H1 (cell line): ENCODE data around the gene PAGE4. TPM values are rescaled to one million over a fixed set of nuclear protein-coding genes. Genes with fewer than 3 reads are reported as not detected.

Experiments
- CTCF ChIA-PET: fragments of 300-600 bp; sonication (Branson Sonifier 250); formaldehyde crosslinking; loops from one replicate; lab custom pipeline; 2021; ENCODE audit not compliant: partially characterized antibody; lab: Charles Lee
- POLR2A ChIA-PET: fragments of 300-600 bp; sonication (Branson Sonifier 250); formaldehyde crosslinking; loops from one replicate; lab custom pipeline; 2021; ENCODE audit warnings: inconsistent platforms; ENCODE audit not compliant: partially characterized antibody; lab: Charles Lee
- DNase-seq, 2 experiments: peaks; one replicate each; pipeline versions ENCODE4 v3.0.0 to v3.0.0-alpha.2; 2010 to 2022; ENCODE audit warnings: low spot score in 2 of 2, low read depth in 1 of 2, mixed read lengths in 1 of 2
- FAIRE-seq: peaks from 2 replicates; lab custom pipeline; 2011; peaks lifted over from hg19 to GRCh38; lab: Jason Lieb, UNC
- H2AFZ ChIP-seq: 2 replicates; pipeline ENCODE4 v1.8.1; 2012; ENCODE audit warnings: low read length, inconsistent platforms
- H2AK5ac ChIP-seq: 2 replicates; pipeline ENCODE4 v1.6.1; 2013; ENCODE audit warnings: low read depth, low read length
- H2BK120ac ChIP-seq: replicated peaks from 2 replicates; pipeline ENCODE3; 2013; ENCODE audit warnings: low read depth, low read length, inconsistent platforms
- H2BK12ac ChIP-seq: 2 replicates; pipeline ENCODE4 v1.6.1; 2013; ENCODE audit warnings: low read depth, low read length
- H2BK15ac ChIP-seq: 2 replicates; pipeline ENCODE4 v1.6.1; 2013; ENCODE audit warnings: low read length
- H2BK20ac ChIP-seq: 2 replicates; pipeline ENCODE4 v1.6.1; 2013; ENCODE audit warnings: low read length
- H2BK5ac ChIP-seq: 2 replicates; pipeline ENCODE4 v1.6.1; 2013; ENCODE audit warnings: low read depth, low read length
- H3K14ac ChIP-seq: 2 replicates; pipeline ENCODE4 v1.6.1; 2013; ENCODE audit warnings: inconsistent platforms; ENCODE audit not compliant: insufficient read length
- H3K18ac ChIP-seq: 2 replicates; pipeline ENCODE4 v1.6.1; 2013; ENCODE audit warnings: low read length; ENCODE audit errors: extremely low read depth
- H3K23ac ChIP-seq: 2 replicates; pipeline ENCODE4 v1.6.1; 2013; ENCODE audit warnings: inconsistent platforms; ENCODE audit not compliant: insufficient read length
- H3K23me2 ChIP-seq: 2 replicates; pipeline ENCODE4 v1.6.1; 2013; ENCODE audit warnings: low read depth, low read length
- H3K27ac ChIP-seq: 2 replicates; pipeline ENCODE4 v1.6.1; 2011; ENCODE audit warnings: low read depth, low read length, inconsistent platforms
- H3K27me3 ChIP-seq, 4 experiments: replicated peaks in 1 of 4; 1 replicate in 1 of 4; 2 replicates in 3 of 4; pipeline versions ENCODE4 v1.6.1 to v1.8.1; 2011 to 2013; ENCODE audit warnings: low read length in 3 of 4, mild to moderate bottlenecking in 3 of 4, inconsistent platforms in 2 of 4, mixed read lengths in 2 of 4, moderate library complexity in 1 of 4; ENCODE audit not compliant: control insufficient read depth in 3 of 4, insufficient read depth in 3 of 4; ENCODE audit errors: extremely low read depth in 1 of 4
- H3K36me3 ChIP-seq, 4 experiments: 2 replicates each; pipeline versions ENCODE4 v1.6.1 to v1.8.1; 2011 to 2013; ENCODE audit warnings: mild to moderate bottlenecking in 4 of 4, low read length in 3 of 4, moderate library complexity in 2 of 4, control low read depth in 1 of 4, inconsistent platforms in 1 of 4; ENCODE audit not compliant: insufficient read depth in 4 of 4, control insufficient read depth in 2 of 4
- H3K4ac ChIP-seq: replicated peaks from 2 replicates; pipeline ENCODE3; 2013; ENCODE audit warnings: low read length, low read depth, mixed read lengths, inconsistent platforms; ENCODE audit not compliant: insufficient read length
- H3K4me1 ChIP-seq, 4 experiments: replicated peaks in 1 of 4; 1 replicate in 1 of 4; 2 replicates in 3 of 4; pipeline versions ENCODE4 v1.6.1 to v1.8.1; 2011 to 2013; ENCODE audit warnings: low read length in 3 of 4, inconsistent platforms in 2 of 4, mixed read lengths in 1 of 4; ENCODE audit not compliant: insufficient read depth in 4 of 4, control insufficient read depth in 3 of 4
- H3K4me2 ChIP-seq, 2 experiments: 2 replicates each; pipeline versions ENCODE4 v1.6.1 to v1.8.1; 2011 to 2013; ENCODE audit warnings: low read depth in 2 of 2, low read length in 2 of 2, control low read depth in 1 of 2, inconsistent platforms in 1 of 2, mild to moderate bottlenecking in 1 of 2; ENCODE audit not compliant: insufficient read depth in 1 of 2
- H3K4me3 ChIP-seq, 4 experiments: fragments of 200-600, 300-600 bp in 1 of 4; sonication (generic), shearing (Covaris generic), sonication (Bioruptor Twin) in 1 of 4; 2 replicates each; pipeline versions ENCODE4 v1.5.1 to v1.8.1; 2011 to 2016; ENCODE audit warnings: low read length in 4 of 4, low read depth in 3 of 4, control low read depth in 2 of 4, inconsistent platforms in 2 of 4, mild to moderate bottlenecking in 2 of 4, mixed read lengths in 1 of 4, moderate library complexity in 1 of 4; ENCODE audit not compliant: insufficient read depth in 2 of 4; ENCODE audit errors: extremely low read depth in 1 of 4
- H3K56ac ChIP-seq: replicated peaks from 2 replicates; pipeline ENCODE3; 2013; ENCODE audit warnings: low read depth, mild to moderate bottlenecking, mixed read lengths, low read length, inconsistent platforms; ENCODE audit not compliant: insufficient read length
- H3K79me1 ChIP-seq: 2 replicates; pipeline ENCODE4 v1.6.1; 2013; ENCODE audit warnings: low read depth, low read length, control low read depth
- H3K79me2 ChIP-seq, 2 experiments: 2 replicates each; pipeline versions ENCODE4 v1.6.1 to v1.8.1; 2012 to 2013; ENCODE audit warnings: low read length in 2 of 2, mild to moderate bottlenecking in 2 of 2, inconsistent platforms in 1 of 2; ENCODE audit not compliant: insufficient read depth in 2 of 2, control insufficient read depth in 1 of 2
- H3K9ac ChIP-seq, 4 experiments: replicated peaks in 1 of 4; 1 replicate in 1 of 4; 2 replicates in 3 of 4; pipeline versions ENCODE4 v1.6.1 to v1.8.1; 2011 to 2013; ENCODE audit warnings: low read depth in 3 of 4, low read length in 3 of 4, control low read depth in 2 of 4, mild to moderate bottlenecking in 2 of 4, moderate library complexity in 2 of 4, inconsistent platforms in 1 of 4; ENCODE audit errors: extremely low read depth in 1 of 4
- H3K9me3 ChIP-seq, 2 experiments: 2 replicates each; pipeline versions ENCODE4 v1.6.1 to v1.8.1; 2012 to 2013; ENCODE audit warnings: mild to moderate bottlenecking in 2 of 2, moderate library complexity in 2 of 2, control low read depth in 1 of 2, inconsistent platforms in 1 of 2, low read depth in 1 of 2, low read length in 1 of 2, mixed read lengths in 1 of 2; ENCODE audit not compliant: insufficient read depth in 2 of 2
- H4K20me1 ChIP-seq, 2 experiments: replicated peaks in 1 of 2; 2 replicates each; pipeline versions ENCODE3 to v1.8.1; 2011 to 2013; ENCODE audit warnings: inconsistent platforms in 2 of 2, low read length in 2 of 2, mild to moderate bottlenecking in 1 of 2; ENCODE audit not compliant: insufficient read depth in 2 of 2, control insufficient read depth in 1 of 2
- H4K5ac ChIP-seq: 2 replicates; pipeline ENCODE4 v1.6.1; 2013; ENCODE audit warnings: low read length, low read depth, mixed read lengths, inconsistent platforms; ENCODE audit not compliant: insufficient read length
- H4K8ac ChIP-seq: 2 replicates; pipeline ENCODE4 v1.8.0; 2013; ENCODE audit warnings: mild to moderate bottlenecking, moderate library complexity, low read length, inconsistent platforms; ENCODE audit not compliant: insufficient read depth; ENCODE audit errors: extremely low read depth
- H4K91ac ChIP-seq: replicated peaks from 2 replicates; pipeline ENCODE3; 2013; ENCODE audit warnings: low read length, mixed read lengths, inconsistent platforms; ENCODE audit not compliant: insufficient read length
- BCL11A ChIP-seq, 2 experiments: IDR thresholded peaks; one replicate each; pipeline ENCODE4 v1.6.1; 2011; ENCODE audit warnings: low read depth in 2 of 2, low read length in 2 of 2, mild to moderate bottlenecking in 2 of 2
- GTF2F1 ChIP-seq: IDR thresholded peaks from 2 replicates; pipeline ENCODE4 v1.6.1; 2012; ENCODE audit warnings: low read depth, low read length, improper control_type of control experiment, borderline replicate concordance
- HDAC2 ChIP-seq, 2 experiments: fragments of 300-600 bp in 1 of 2; sonication (generic) in 1 of 2; IDR thresholded peaks; 2 replicates each; pipeline ENCODE4 v1.6.1; 2011 to 2012; ENCODE audit warnings: low read depth in 2 of 2, low read length in 2 of 2, mild to moderate bottlenecking in 2 of 2, moderate library complexity in 2 of 2, borderline replicate concordance in 1 of 2, inconsistent platforms in 1 of 2
- MAFK ChIP-seq: IDR thresholded peaks from 2 replicates; pipeline ENCODE4 v1.6.1; 2012; ENCODE audit warnings: low read depth, mild to moderate bottlenecking, improper control_type of control experiment, low read length
- POLR2A ChIP-seq, 2 experiments: IDR thresholded peaks; 1 replicate in 1 of 2; 2 replicates in 1 of 2; pipeline ENCODE4 v1.6.1; 2011; ENCODE audit warnings: low read depth in 2 of 2, low read length in 2 of 2, mild to moderate bottlenecking in 2 of 2; ENCODE audit errors: control extremely low read depth in 1 of 2
- POU5F1 ChIP-seq: IDR thresholded peaks from 2 replicates; pipeline ENCODE4 v1.6.1; 2011; ENCODE audit warnings: low read depth, mild to moderate bottlenecking, low read length, moderate library complexity
- RAD21 ChIP-seq, 2 experiments: IDR thresholded peaks in 1 of 2; conservative IDR thresholded peaks in 1 of 2; 2 replicates each; pipeline ENCODE4 v1.6.1; 2011; ENCODE audit warnings: low read depth in 2 of 2, low read length in 2 of 2, improper control_type of control experiment in 1 of 2, inconsistent platforms in 1 of 2, mild to moderate bottlenecking in 1 of 2, moderate library complexity in 1 of 2
- SIN3A ChIP-seq, 2 experiments: IDR thresholded peaks in 1 of 2; conservative IDR thresholded peaks in 1 of 2; 2 replicates each; pipeline ENCODE4 v1.6.1; 2011 to 2012; ENCODE audit warnings: low read length in 2 of 2, improper control_type of control experiment in 1 of 2, low read depth in 1 of 2, mild to moderate bottlenecking in 1 of 2
- SIRT6 ChIP-seq: IDR thresholded peaks from one replicate; pipeline ENCODE4 v1.7.1; 2012; ENCODE audit warnings: low read length, inconsistent platforms
- SP1 ChIP-seq: IDR thresholded peaks from 2 replicates; pipeline ENCODE4 v1.6.1; 2011; ENCODE audit warnings: low read depth, low read length
- USF2 ChIP-seq: IDR thresholded peaks from 2 replicates; pipeline ENCODE4 v1.6.1; 2011; ENCODE audit warnings: low read length, improper control_type of control experiment
- ZNF274 ChIP-seq: IDR thresholded peaks from 2 replicates; pipeline ENCODE4 v1.7.0; 2012; ENCODE audit warnings: low read length, borderline replicate concordance; ENCODE audit errors: extremely low read depth
- WGBS, 2 experiments: shearing (Covaris generic) in 1 of 2; methylation state at CpG; one replicate each; pipeline versions ENCODE4 v1.1.6 to v1.1.7; 2013 to 2015; ENCODE audit warnings: low lambda C conversion rate in 2 of 2, mixed read lengths in 2 of 2, inconsistent platforms in 1 of 2, low coverage in 1 of 2, missing lambda C conversion rate in 1 of 2; ENCODE audit not compliant: insufficient replicate concordance in 2 of 2, insufficient coverage in 1 of 2, insufficient read length in 1 of 2; ENCODE audit errors: extremely low coverage in 1 of 2, missing lambda C conversion rate in 1 of 2; 5-methylcytosine and 5-hydroxymethylcytosine counted together
- polyA plus RNA-seq, 7 experiments: library from polyadenylated mRNA; depleted of rRNA in 3 of 7; stranded (reverse) in 5 of 7; unstranded in 2 of 7; fragments of >200 nt in 5 of 7; fragments of 200-250 nt in 2 of 7; gene quantifications; 1 replicate in 5 of 7; 2 replicates in 1 of 7; 4 replicates in 1 of 7; pipeline versions ENCODE4 v1.2.1 to v1.2.3, GENCODE V29; 2011 to 2013; ENCODE audit warnings: missing spikeins in 2 of 7, mixed read lengths in 2 of 7
- total RNA-seq: library from RNA; stranded (reverse); fragmentation: NEBNext Ultra II Directional; extraction: Animal tissue kit (Norgen Biotek cat#: 25700); gene quantifications from 2 replicates; pipeline ENCODE4 v1.2.1, GENCODE V29; 2021

Gene PAGE4
- total and polyA plus RNA-seq, 2 of the 8 experiments (the other 6 are each of a cell fraction or from before 2014, with no cell fraction given), result 0.53 TPM; not detected in 1

GRCh38 chrX:49880668-49881067, 51.6 kb downstream of the PAGE4 start:
- Histone ChIP-seq H2BK5ac (no peak overlapping the region), H3K18ac (no peak overlapping the region), H4K5ac (no peak overlapping the region), H3K79me1 (no peaks in the 10 kb centered on the region), H3K4me3 (peak overlapping the region in 3 of 4 experiments; percentile 43 to 82 (median 74); a peak in 2 of 8 replicates), H3K9me3 (no peaks in the 10 kb centered on the region), H3K4me1 (peaks cover 0 to 5% (median 3%) of the 10 kb centered on the region in 4 experiments; a peak in 3 of 7 replicates), H3K36me3 (no peaks in the 10 kb centered on the region), H3K4me2 (peak overlapping the region; percentile 72 to 88; a peak in 2 of 4 replicates), H3K23ac (no peak overlapping the region), H4K91ac (no peak overlapping the region), H2BK12ac (no peak overlapping the region), H4K20me1 (no peaks in the 10 kb centered on the region), H2AFZ (no peak overlapping the region), H3K56ac (no peak overlapping the region), H2AK5ac (no peak overlapping the region), H2BK15ac (no peak overlapping the region), H2BK120ac (no peak overlapping the region), H3K14ac (no peak overlapping the region), H3K27ac (no peak overlapping the region), H3K4ac (no peak overlapping the region), H3K23me2 (peaks cover 3% of the 10 kb centered on the region; the same call in 1 of the 2 replicates), H4K8ac (no peak overlapping the region), H2BK20ac (no peak overlapping the region), H3K27me3 (no peaks in the 10 kb centered on the region; a peak in 3 of 7 replicates), H3K9ac (no peak overlapping the region), H3K79me2 (0 out of 4 replicates have a peak, but pooled peaks cover 0 to 2% of the 10 kb centered on the region in 2 experiments)
- TF ChIP-seq BCL11A (IDR thresholded peaks at IDR 0.05; ENCODE audit: low read depth in 2 of 2, low read length in 2 of 2) (no peak), SIRT6 (no peak), USF2 (no peak), MAFK (no peak), SIN3A (conservative IDR thresholded peaks at IDR 0.05 in 1 of 2, IDR thresholded peaks at IDR 0.05 in 1 of 2; ENCODE audit: low read depth in 1 of 2, low read length in 2 of 2) (no peak), HDAC2 (IDR thresholded peaks at IDR 0.05; ENCODE audit: borderline replicate concordance in 1 of 2, low read depth in 2 of 2, low read length in 2 of 2) (no peak), POLR2A (IDR thresholded peaks at IDR 0.05; ENCODE audit: control extremely low read depth in 1 of 2, low read depth in 2 of 2, low read length in 2 of 2) (no peak), GTF2F1 (no peak), SP1 (no peak), ZNF274 (no peak), POU5F1 (no peak), RAD21 (IDR thresholded peaks at IDR 0.05 in 1 of 2, conservative IDR thresholded peaks at IDR 0.05 in 1 of 2; ENCODE audit: low read depth in 2 of 2, low read length in 2 of 2) (no peak)
- ChIA-PET CTCF (interaction anchor here (0.9 kb wide), 1 partner anchor 39 kb away, joined by 3 read pairs; no protein-coding TSS in a partner anchor), POLR2A (no interaction called here)
- WGBS, 2 experiments, result 94% methylated on average over 11 of the region's 12 CpGs; no CpG with 5 or more reads in 1 of the 2 experiments
- FAIRE-seq, result no peak
- no peak for DNase-seq
